ENCODE results near the gene OR1I1. TPM values are rescaled to one million over a fixed set of nuclear protein-coding genes. Genes with fewer than 3 reads are reported as not detected.
A peak's percentile ranks its signal among the peaks of the same experiment; 100 is the strongest.
"Not testable (repeated sequence)": the region's sequence is repeated elsewhere in the genome, so short reads cannot be mapped to it uniquely, and the experiment has no call there.

The OR1I1 gene
- polyA plus RNA-seq, 1 donor: not detected

DNA sequence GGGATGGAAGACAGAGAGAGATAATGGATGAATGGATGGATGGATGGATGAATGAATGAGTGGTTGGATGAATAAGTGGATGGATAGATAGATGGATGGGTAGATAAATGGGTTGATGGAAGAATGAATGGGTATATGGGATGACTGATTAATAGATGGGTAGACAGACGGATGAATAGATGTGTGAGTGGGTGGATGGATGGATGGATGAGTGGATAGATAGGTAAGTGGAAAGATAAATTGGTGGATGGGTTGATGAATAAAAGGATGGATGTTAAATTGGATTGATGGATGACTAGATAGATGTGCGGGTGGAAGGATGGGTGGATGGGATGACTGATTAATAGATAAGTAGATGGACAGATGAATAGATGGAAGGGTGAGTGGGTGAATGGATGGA lies 31.4 kb upstream of the OR1I1 start:
- no peak overlapping the region for H3K4me3 ChIP-seq (ENCODE audit: low read length)
- no peak for DNase-seq
- WGBS (ENCODE audit: insufficient coverage, low lambda C conversion rate): 94% methylated on average over 2 of the region's 2 CpGs
- no peaks in the 10 kb centered on the region for H3K36me3 ChIP-seq (ENCODE audit: control insufficient read depth, insufficient read depth, low read length)
- no peaks in the 10 kb centered on the region for H3K9me3 ChIP-seq (ENCODE audit: control insufficient read depth, low read depth, low read length)
- no peaks in the 10 kb centered on the region for H3K27me3 ChIP-seq (ENCODE audit: control insufficient read depth, insufficient read depth, low read length)
- H3K27ac ChIP-seq (ENCODE audit: low read length): no peak overlapping the region
- no peaks in the 10 kb centered on the region for H3K4me1 ChIP-seq (ENCODE audit: control insufficient read depth, insufficient read depth, low read length)

- no peak for DNase-seq
- no peaks in the 10 kb centered on the region for H3K27me3 ChIP-seq (ENCODE audit: control insufficient read depth, insufficient read depth, low read length)
- no CpG with 5 or more reads among the region's 12 CpGs for WGBS (ENCODE audit: insufficient coverage, low lambda C conversion rate)
These were observed 20.0 kb upstream of the OR1I1 start for GRCh38 chr19:15062036-15062435.

GRCh38 chr19:15070386-15070785 lies 11.6 kb upstream of the OR1I1 start:
- not testable (repeated sequence) for H3K4me1 ChIP-seq (ENCODE audit: control insufficient read depth, insufficient read depth, low read length); H3K36me3 ChIP-seq (ENCODE audit: control insufficient read depth, insufficient read depth, low read length); H3K4me3 ChIP-seq (ENCODE audit: low read length); DNase-seq; H3K27me3 ChIP-seq (ENCODE audit: control insufficient read depth, insufficient read depth, low read length); H3K9me3 ChIP-seq (ENCODE audit: control insufficient read depth, low read depth, low read length); H3K27ac ChIP-seq (ENCODE audit: low read length)
- no CpG with 5 or more reads among the region's 4 CpGs for WGBS (ENCODE audit: insufficient coverage, low lambda C conversion rate)

More at GRCh38 chr19:15062036-15062435, 20.0 kb upstream of the OR1I1 start:
- Histone ChIP-seq H3K4me1 (ENCODE audit: control insufficient read depth, insufficient read depth, low read length) (no peaks in the 10 kb centered on the region), H3K9me3 (ENCODE audit: control insufficient read depth, low read depth, low read length) (no peaks in the 10 kb centered on the region), H3K36me3 (ENCODE audit: control insufficient read depth, insufficient read depth, low read length) (no peaks in the 10 kb centered on the region), H3K4me3 (ENCODE audit: low read length) (no peak overlapping the region), H3K27ac (ENCODE audit: low read length) (no peak overlapping the region)

GRCh38 chr19:15072930-15073647 lies 8.9 kb upstream of the OR1I1 start:
- Histone ChIP-seq H3K27me3 (ENCODE audit: control insufficient read depth, insufficient read depth, low read length) (no peaks in the 10 kb centered on the region), H3K36me3 (ENCODE audit: control insufficient read depth, insufficient read depth, low read length) (no peaks in the 10 kb centered on the region), H3K4me1 (ENCODE audit: control insufficient read depth, insufficient read depth, low read length) (no peaks in the 10 kb centered on the region), H3K27ac (ENCODE audit: low read length) (no peak overlapping the region), H3K4me3 (ENCODE audit: low read length) (no peak overlapping the region), H3K9me3 (ENCODE audit: control insufficient read depth, low read depth, low read length) (no peaks in the 10 kb centered on the region)
- 53% methylated on average over 3 of the region's 23 CpGs for WGBS (ENCODE audit: insufficient coverage, low lambda C conversion rate)
- DNase-seq: no peak

DNA sequence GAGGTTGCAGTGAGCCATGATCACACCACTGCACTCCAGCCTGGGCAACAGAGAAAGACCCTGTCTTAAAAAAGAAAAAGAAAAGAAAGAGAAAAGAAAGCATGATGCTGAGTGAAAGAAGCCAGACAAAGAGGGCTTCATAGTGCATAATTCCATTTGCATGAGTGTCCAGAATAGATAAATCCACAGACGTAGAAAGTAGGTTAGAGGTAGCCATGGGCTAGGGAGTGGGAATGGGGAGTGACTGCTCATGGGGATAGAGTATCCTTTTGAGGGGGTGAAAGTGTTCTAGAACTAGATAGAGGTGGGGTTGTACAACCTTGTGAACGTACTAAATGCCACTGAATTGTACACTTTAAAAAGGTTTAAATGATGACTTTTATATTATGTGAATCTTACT lies 7.6 kb upstream of the OR1I1 start:
- no peak overlapping the region for H3K4me3 ChIP-seq (ENCODE audit: low read length)
- H3K27ac ChIP-seq (ENCODE audit: low read length): no peak overlapping the region
- no peaks in the 10 kb centered on the region for H3K4me1 ChIP-seq (ENCODE audit: control insufficient read depth, insufficient read depth, low read length)
- no peaks in the 10 kb centered on the region for H3K9me3 ChIP-seq (ENCODE audit: control insufficient read depth, low read depth, low read length)
- no CpG with 5 or more reads among the region's 2 CpGs for WGBS (ENCODE audit: insufficient coverage, low lambda C conversion rate)
- H3K36me3 ChIP-seq (ENCODE audit: control insufficient read depth, insufficient read depth, low read length): no peaks in the 10 kb centered on the region
- no peak for DNase-seq
- no peaks in the 10 kb centered on the region for H3K27me3 ChIP-seq (ENCODE audit: control insufficient read depth, insufficient read depth, low read length)

DNA sequence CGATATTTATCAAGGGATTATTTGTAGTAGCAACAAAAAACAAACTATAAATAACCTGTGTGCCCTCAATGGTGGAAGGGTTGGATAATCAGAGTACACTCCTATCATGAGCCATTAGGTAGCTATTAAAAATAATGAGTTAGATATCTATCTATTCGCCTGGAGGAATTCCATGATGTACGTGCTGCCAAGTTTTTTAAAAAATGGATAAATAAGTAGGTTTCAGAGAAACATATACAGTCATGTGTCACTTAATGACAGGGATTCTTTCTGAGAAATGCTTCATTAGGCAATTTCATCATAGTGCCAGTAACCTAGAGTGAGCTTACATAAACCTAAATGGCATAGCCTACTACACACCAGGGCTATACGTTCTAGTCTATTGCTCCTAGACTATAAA lies 6.2 kb upstream of the OR1I1 start:
- no peaks in the 10 kb centered on the region for H3K36me3 ChIP-seq (ENCODE audit: control insufficient read depth, insufficient read depth, low read length)
- no CpG with 5 or more reads among the region's 4 CpGs for WGBS (ENCODE audit: insufficient coverage, low lambda C conversion rate)
- H3K9me3 ChIP-seq (ENCODE audit: control insufficient read depth, low read depth, low read length): no peaks in the 10 kb centered on the region
- no peaks in the 10 kb centered on the region for H3K27me3 ChIP-seq (ENCODE audit: control insufficient read depth, insufficient read depth, low read length)
- no peak overlapping the region for H3K4me3 ChIP-seq (ENCODE audit: low read length)
- H3K27ac ChIP-seq (ENCODE audit: low read length): no peak overlapping the region
- H3K4me1 ChIP-seq (ENCODE audit: control insufficient read depth, insufficient read depth, low read length): no peaks in the 10 kb centered on the region
- DNase-seq: no peak

DNA sequence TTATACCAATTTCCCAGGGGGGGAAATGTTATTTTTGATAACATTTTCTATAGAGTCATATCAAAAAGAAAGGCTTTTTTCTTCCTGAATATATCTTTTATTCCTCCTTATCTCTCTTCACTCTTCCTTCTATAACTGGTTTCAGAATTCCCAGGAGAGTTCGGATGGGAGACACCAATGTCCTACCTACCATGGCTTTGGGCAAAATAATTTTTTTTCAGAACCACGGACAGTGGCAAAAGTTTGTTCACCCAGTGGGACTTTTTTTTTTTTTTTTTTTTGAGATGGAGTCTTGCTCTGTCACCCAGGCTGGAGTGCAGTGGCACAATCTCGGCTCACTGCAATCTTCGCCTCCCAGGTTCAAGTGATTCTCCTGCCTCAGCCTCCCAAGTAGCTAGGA lies 2.0 kb upstream of the OR1I1 start:
- WGBS (ENCODE audit: insufficient coverage, low lambda C conversion rate): 80% methylated on average over 1 of the region's 4 CpGs
- H3K27me3 ChIP-seq (ENCODE audit: control insufficient read depth, insufficient read depth, low read length); H3K4me3 ChIP-seq (ENCODE audit: low read length): not testable (repeated sequence)

DNA sequence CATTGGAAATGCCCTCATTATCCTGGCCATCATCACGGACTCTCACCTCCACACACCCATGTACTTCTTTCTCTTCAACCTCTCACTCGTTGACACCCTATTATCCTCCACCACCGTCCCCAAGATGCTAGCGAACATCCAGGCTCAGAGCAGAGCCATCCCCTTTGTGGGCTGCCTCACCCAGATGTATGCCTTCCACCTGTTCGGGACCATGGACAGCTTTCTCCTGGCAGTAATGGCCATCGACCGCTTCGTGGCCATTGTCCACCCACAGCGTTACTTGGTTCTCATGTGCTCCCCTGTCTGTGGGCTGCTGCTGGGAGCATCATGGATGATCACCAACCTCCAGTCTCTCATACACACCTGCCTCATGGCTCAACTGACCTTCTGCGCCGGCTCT lies 5.2 kb downstream of the OR1I1 start:
- H3K9me3 ChIP-seq (ENCODE audit: control insufficient read depth, low read depth, low read length): no peaks in the 10 kb centered on the region
- no peak for DNase-seq
- no peak overlapping the region for H3K4me3 ChIP-seq (ENCODE audit: low read length)
- no peaks in the 10 kb centered on the region for H3K36me3 ChIP-seq (ENCODE audit: control insufficient read depth, insufficient read depth, low read length)
- H3K27ac ChIP-seq (ENCODE audit: low read length): no peak overlapping the region
- no peaks in the 10 kb centered on the region for H3K27me3 ChIP-seq (ENCODE audit: control insufficient read depth, insufficient read depth, low read length)
- no peaks in the 10 kb centered on the region for H3K4me1 ChIP-seq (ENCODE audit: control insufficient read depth, insufficient read depth, low read length)
- no CpG with 5 or more reads among the region's 11 CpGs for WGBS (ENCODE audit: insufficient coverage, low lambda C conversion rate)

More for the DNA sequence above, 2.0 kb upstream of the OR1I1 start:
- not testable (repeated sequence) for H3K36me3 ChIP-seq (ENCODE audit: control insufficient read depth, insufficient read depth, low read length); H3K4me1 ChIP-seq (ENCODE audit: control insufficient read depth, insufficient read depth, low read length); H3K9me3 ChIP-seq (ENCODE audit: control insufficient read depth, low read depth, low read length); DNase-seq; H3K27ac ChIP-seq (ENCODE audit: low read length)

GRCh38 chr19:15091918-15092753 lies 10.1 kb downstream of the OR1I1 start:
- WGBS (ENCODE audit: insufficient coverage, low lambda C conversion rate): 0% methylated on average over 1 of the region's 13 CpGs
- no peaks in the 10 kb centered on the region for H3K36me3 ChIP-seq (ENCODE audit: control insufficient read depth, insufficient read depth, low read length)
- no peak overlapping the region for H3K27ac ChIP-seq (ENCODE audit: low read length)
- no peaks in the 10 kb centered on the region for H3K4me1 ChIP-seq (ENCODE audit: control insufficient read depth, insufficient read depth, low read length)
- no peaks in the 10 kb centered on the region for H3K9me3 ChIP-seq (ENCODE audit: control insufficient read depth, low read depth, low read length)
- H3K4me3 ChIP-seq (ENCODE audit: low read length): no peak overlapping the region
- DNase-seq: peak; percentile 42 to 45
- no peaks in the 10 kb centered on the region for H3K27me3 ChIP-seq (ENCODE audit: control insufficient read depth, insufficient read depth, low read length)

- no peak for DNase-seq
- H3K9me3 ChIP-seq (ENCODE audit: control insufficient read depth, low read depth, low read length): no peaks in the 10 kb centered on the region
- H3K27me3 ChIP-seq (ENCODE audit: control insufficient read depth, insufficient read depth, low read length): no peaks in the 10 kb centered on the region
- H3K4me3 ChIP-seq (ENCODE audit: low read length): no peak overlapping the region
- WGBS (ENCODE audit: insufficient coverage, low lambda C conversion rate): 80% methylated on average over 1 of the region's 2 CpGs
- H3K4me1 ChIP-seq (ENCODE audit: control insufficient read depth, insufficient read depth, low read length): no peaks in the 10 kb centered on the region
- no peaks in the 10 kb centered on the region for H3K36me3 ChIP-seq (ENCODE audit: control insufficient read depth, insufficient read depth, low read length)
- H3K27ac ChIP-seq (ENCODE audit: low read length): no peak overlapping the region
These were observed 11.0 kb downstream of the OR1I1 start for GRCh38 chr19:15093001-15093400.

Measured in large intestine (tissue), 3 donors.